Esophagus mucosa (tissue), 1 donor: Measurements from ENCODE around the gene SEZ6. TPM values are rescaled to one million over a fixed set of nuclear protein-coding genes. Genes with fewer than 3 reads are reported as not detected.

Experiments used
- ATAC-seq: fragments of 200-7000 bp; cut with Tn5 transposase; one replicate; pipeline ENCODE4 v1.9.1; 2020
- total RNA-seq: library from RNA; stranded (reverse); gene quantifications from one replicate; pipeline ENCODE4 v1.2.4, GENCODE V29; 2023
- donor health status: DM: yes; HTN: yes; CAD: no.

SEZ6 gene
- total RNA-seq, 1 donor from 2014 or later = not detected

DNA sequence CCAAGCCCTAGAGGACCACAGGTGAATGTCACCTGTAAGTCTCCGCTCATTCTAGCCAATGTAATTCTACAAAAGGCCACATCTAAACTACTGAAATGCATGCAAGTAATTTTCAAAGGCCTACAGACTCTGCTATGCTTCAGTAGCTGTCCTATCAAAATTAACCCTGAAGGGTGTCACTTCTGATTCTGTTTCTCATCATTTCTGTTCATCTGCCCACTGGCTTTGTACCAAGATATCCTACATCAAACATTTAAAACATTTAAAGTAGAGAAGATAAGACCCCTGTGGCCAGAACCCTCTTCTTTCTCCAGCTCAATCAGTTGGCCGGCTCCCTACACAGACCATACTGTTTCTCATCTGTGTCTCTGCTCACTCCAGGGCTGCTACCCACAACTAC, 76.0 kb downstream of the SEZ6 start:
- ATAC-seq = no peak

DNA sequence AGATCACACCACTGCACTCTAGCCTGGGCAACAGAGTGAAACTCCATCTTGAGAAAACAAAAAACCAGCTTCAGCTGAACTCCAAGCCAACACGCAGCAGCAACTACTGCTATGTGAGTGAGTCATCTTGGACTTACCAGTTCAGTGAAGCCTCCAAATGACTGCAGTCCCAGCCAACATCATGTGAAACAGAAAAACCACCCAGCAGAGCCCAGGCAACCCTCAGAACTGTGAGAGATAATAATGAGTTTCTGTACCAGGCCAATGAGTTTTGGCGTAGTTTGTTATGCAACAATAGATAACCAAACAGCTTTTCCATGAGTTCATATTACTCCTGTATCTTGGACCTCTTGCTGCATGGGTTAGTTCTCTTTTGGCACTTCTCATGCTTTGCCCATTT, 77.8 kb downstream of the SEZ6 start:
- peak; percentile 69 for ATAC-seq

DNA sequence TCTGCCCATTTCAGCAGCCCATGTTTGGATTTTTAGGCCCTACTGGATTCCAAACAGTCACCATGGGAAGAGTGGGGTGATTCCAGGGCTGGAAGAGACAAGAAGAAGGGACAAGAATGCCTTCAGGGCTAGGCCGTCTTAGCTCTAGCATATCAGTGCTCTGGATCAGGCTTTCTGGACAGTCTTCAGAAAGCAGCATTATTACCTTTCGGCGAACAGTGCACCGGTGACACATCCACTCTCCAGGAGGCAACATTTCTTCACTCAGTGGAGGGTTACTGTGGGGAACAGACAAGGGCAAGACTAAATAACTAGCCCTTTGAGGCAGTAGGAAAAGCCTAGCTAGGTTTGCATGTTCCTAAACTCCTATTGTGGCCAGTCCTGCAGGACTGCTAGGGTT, 79.0 kb downstream of the SEZ6 start:
- peak; percentile 22 for ATAC-seq

DNA sequence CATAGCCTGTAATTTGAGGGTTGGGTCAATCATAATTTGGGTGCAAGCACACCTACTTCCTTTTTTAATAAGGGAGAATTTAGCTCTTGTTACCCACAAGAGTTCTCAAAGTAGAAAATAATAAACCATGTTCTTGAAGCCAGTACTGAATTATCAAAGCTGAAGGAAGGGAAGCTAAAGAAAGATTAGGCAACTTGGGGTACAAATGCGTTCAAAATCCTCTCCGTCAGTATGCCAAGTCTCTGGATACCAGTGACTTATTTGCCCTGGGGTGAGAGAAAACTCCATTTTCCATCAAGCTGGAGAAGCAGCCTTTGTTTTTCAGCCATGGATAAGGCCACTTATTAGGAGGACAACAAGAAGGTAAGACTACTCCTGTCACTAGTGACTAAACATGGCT, 79.5 kb downstream of the SEZ6 start:
- ATAC-seq = no peak

DNA sequence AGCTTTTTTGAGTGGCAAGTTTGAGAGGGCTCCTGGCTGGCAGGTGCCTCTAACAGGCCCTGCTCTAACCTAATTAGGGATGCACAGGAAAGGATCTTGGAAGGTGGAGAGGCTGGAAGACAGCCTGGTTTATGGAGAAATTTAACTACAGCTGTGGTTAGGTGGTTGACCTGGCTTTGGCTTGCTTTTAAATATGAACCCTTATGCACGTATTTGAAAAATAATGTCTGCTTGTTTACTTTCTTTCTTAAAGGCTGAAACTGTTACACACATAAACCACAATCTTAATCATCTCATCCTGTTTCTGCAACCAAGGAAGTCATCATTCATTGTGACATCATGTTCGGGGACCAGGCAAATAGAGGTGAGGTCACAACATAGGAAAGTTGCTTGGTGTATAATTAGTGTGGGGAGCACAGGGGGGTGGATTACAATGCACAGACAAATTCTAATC, 79.9 kb downstream of the SEZ6 start:
- peak; percentile 67 for ATAC-seq

DNA sequence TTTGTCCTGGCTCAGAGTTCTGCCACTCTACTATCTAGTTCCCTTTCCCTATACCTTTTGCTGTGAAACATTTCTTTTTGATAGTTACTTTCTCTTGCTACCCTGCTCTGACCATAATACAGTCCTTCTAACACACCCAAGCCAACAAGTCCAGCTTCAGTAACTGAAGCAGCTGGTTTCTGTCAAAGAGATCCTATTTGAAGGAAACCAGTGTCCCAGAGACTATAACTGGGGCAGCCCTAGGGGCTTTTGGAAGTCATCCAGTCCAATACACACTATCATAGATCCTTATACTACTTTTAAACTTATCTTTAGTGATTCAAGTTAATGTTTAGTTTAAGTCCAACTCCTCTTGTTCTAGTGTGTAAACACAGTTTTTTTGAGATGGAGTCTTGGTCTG, 85.6 kb downstream of the SEZ6 start:
- no peak for ATAC-seq

DNA sequence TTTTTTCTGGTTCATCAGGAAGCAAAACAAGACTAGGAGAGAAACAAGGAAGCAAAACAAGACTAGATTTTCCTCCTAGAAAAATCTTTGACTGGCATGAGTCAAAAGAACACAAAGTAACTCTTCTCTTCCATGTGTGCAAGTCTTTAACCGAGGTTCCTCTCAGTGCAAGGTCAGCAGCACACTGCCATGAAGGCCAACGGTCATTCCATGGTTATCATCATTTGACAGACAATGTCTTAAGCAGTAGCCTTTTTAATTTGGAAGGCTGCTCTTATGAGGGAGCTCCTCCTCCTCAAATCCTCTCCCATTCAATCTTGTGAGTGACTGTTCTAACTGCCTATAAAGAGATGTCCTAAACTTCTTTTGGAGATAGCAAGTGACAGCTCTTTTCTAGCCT, 87.5 kb downstream of the SEZ6 start:
- no peak for ATAC-seq

DNA sequence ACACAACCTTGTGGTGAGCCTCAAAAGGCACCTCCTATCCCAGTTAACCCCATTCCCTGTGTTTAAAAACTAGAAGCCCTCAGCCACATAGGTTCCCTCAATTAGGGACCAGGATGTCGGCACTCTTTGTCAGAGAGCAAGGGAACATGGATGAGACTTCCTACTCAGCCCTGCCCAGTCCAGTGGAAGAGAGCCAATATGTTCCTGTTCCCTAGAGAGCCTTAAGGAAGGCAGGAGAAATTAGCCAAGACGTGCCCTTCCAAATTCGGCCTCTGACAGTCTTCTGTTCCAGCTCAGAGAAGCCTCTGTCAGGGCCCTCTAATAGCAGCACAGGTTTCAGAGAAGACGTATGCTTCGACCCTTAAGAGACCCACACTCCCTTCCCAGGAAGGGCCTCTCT, 88.4 kb downstream of the SEZ6 start:
- no peak for ATAC-seq

DNA sequence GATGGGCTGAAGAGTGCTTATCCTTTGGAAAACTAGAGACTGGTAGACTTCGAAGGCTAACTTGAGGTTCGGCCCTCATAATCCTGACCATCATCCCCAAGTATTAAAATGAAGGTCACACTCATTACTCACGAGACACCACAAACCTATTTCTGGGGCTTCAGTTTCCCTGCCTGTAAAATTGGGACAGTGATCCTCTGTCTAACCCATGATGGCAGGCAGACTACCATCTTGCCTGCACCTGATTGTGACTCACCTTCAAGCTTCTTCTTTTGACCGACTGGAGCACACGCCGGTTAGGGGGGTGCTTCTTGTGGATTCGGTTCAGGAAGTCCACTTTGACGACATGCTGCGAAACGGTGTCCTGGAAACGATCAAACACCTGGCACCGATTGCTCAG, 88.8 kb downstream of the SEZ6 start:
- ATAC-seq = no peak

DNA sequence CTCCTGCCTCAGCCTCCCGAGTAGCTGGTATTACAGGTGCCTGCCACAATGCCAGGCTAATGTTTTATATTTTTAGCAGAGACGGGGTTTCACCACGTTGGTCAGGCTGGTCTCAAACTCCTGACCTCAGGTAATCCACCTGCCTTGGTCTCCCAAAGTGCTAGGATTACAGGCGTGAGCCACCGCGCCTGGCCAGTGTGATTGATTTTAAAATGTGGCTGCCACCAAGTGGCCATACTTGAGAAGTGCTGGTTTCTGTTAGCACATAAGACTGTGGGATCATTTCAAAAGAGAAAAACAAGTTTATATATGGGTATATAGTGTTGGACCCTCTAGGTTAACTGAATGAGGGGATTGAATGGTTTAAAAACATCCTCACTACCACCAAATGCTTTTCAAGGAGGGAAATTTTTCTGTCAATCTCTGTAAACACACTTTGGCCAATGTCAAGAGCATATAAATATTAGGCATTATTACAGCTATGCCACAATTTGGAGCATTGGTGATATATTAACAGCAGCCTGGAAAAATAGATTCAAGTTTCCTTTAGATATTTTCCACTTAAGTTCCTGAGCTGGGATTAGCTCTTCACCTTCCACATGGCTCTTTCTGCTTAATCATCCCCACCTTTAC, 89.4 kb downstream of the SEZ6 start:
- ATAC-seq = peak; percentile 31

DNA sequence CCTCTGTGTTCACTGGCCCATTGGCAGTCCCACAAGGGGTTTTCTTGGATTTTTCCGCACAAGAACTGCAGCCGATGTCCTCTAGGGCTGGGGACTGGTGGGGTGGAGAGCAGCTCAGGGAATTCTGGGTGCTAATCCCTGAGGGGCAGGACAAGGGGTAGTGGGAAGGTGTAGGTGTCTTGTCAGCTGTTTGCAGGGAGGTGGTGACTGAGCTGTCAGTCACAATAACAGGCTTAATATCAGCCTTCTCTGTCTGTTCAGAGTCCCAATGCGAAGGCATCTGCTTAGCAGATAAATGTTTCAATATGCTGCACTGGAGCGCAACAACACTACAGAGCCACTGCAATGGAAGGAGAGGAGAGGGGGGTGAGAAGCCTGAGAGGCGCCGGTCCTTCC, 92.9 kb downstream of the SEZ6 start:
- ATAC-seq = no peak

DNA sequence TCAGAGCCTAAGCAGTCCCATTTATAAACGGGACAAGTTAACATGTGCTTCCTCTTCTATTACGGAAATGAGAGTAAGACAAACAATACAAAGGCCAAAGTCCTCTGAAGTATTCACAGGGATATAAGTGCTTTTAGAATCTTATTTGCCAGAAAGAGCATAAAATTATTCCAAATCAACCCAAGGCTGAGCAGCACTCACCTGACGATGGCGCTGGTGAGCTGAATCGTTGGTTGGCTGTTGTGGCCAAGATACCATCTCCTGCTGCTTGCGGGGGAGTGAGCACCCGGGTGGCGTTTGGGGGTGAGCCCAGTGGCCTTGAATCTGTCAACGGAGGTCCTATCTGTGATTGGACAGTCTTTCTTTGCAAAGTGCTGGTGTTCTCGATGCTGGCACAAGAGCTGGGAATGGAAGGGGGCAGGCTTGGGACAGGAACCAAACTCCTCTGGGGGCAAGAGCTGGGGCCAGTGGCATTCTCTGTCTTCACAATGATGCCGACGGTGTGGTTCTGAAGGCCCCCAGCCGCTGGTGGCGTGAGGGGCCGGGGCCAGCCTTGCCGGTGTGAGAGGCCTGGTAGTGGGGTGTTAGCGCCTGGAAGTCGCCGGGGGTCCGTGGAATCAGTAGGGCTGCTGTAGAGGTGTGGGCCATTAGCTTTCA, 93.4 kb downstream of the SEZ6 start:
- ATAC-seq = no peak

DNA sequence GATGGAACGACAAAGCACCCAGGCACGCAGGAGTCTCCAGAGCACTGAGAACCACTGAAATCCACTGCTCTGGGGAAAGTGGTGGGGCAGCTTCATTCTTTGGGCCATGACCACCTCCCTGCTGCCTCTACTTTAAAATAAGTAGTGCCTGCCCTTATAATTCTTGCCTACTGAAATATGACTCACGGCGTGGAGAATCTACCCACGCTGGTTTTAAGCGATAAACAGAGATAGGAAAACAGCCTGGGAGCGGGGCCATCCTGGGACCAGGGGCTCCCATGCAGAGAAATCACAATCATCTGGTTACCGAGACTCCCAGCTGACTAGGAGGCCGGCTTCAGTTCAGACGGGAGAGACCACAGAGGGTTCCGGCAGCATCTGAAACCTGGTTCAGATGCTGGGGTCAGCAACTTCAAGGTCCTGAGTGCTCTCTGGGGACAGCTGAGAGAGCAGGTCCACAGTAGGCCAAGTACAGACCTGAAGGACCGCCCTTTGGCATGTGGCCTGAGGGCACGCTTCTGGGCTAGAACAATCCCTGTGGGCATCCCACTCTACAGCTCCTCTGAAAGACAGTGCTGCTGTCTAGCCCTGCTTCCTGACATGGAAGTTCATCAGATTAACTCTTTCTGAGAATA, 94.3 kb downstream of the SEZ6 start:
- no peak for ATAC-seq

DNA sequence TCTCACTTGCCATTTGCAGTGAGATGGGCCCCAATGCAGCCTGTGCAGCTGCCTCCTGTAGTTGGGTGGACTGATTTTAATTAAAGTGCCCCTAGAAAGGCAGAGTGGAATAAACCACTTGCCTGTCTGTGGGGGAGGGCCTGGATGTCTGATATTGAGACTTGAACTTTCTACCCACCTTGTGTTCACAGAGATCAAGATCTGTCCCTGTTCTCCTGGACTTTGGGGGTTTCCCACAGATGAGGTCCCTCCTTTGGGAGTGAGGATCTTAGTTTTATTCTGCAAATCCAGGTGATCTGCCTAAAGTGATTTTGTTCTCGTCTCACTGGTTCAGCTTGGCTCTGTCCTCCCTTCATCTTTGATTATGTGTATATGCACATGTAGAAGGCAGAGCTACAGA, 95.3 kb downstream of the SEZ6 start:
- ATAC-seq = no peak

DNA sequence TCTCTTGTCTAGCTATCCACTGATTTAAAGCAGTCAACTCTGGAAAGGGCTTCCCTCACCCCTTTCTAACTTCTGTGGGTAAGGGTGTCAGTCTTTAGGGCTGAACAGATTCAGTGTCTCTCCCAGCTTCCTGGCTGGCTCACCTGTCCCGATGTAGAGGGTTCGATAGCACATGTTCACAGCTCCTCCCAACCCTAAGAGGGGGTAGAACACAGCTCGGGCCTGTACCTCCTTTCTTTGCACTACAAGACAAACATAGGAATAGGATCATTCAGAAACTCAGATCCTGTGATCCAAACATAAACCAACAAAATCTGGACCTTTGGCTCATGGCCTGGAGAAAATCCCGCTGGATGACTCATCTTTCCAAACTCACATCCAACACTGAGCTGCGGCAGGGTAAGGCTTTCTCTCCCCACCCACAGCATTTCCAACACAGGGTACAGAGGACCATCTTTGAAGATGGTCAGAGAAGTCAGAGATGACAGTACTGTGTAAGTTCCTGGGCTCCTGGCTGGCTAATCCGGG, 97.1 kb downstream of the SEZ6 start:
- ATAC-seq = no peak

DNA sequence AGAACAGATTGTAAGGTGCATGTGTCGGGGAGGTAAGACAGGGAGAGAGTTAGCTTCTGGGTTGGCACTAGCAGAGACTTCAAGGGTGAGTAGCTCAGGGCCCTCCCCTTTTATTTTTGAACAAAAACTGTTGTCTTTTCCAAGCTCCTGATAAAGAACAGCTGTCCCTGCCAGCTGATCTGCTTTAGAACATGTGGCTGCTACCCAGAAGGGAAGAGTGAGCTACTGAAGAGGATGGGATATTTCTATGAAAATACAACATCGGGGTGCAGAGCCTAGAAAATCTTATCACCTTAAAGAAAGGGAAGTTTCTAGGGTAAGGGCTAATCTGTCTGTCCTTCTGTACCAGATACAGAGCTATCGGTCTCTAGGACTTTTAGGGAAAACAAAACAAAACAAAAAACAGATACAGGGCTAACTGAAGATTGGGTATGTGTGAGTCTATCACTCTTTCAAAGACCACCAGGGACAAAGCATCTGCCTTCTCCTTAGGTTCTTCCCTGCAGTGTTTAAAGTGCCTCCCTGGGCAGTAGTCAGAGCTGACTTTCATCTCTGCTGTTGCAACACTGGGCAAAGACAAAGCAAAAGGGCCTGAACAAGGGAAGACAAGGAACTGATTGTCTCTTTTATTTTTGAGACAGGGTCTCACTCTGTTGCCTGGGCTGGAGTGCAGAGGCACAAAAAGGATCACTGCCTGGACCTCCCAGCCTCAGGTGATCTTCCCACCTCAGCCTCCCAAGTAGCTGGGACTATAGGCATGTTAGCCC, 97.9 kb downstream of the SEZ6 start:
- no peak for ATAC-seq

DNA sequence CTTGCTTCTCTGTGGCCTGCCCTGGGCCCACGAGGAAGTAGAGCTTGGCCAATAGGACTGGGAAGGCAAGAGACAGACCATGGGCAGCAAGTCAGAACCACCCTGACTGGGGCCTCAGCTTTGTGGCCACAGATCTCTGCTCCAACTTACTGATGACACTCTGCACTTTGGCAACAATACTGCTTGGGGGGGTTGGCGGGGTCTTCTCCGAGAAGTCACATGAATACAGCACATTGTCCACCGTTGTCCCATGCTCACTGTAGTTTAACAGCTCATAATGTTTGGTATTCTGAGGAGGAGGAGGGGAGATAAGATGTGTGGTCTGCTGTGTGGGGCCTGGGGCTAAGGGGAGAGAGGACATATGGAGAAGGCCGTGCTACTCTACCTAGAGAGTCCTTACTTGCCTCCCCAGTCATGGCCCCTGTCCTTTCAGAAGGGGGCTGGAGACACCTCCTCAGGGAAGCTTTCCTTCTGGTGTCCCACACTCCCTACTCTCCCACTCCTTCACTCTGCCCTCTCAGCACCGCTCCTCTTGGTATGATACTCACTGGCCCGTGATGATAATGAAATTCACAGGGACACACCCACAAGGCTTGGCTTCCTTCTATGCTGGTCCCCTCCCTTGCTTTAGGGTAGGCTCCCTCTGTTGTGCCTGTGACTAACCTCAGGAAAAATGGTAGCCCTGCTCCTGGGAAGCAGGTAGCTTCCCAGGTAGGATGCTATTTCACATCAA, 99.0 kb downstream of the SEZ6 start:
- peak; percentile 44 for ATAC-seq

DNA sequence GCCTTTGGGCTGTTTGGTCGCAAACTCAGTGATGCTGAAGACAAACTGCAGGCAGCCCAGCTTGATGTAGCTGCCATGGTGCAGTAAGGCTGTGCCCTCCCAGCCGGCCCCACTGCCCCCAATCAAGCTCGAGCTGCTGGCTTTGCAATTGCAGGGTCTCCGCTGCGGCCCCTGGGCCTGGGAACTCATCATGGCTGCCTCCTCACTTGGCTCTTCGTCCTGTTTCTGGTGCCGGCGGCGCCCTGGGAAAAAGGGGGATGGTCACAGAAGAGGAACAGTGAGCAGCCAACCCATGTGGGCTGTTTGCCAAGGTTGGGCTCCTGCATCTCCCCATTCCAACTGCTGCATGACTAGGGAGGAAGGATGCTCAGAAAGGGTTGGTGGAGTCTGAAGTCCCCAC, 99.6 kb downstream of the SEZ6 start:
- ATAC-seq = no peak
